Measurements from ENCODE around the gene C1QC. TPM values are rescaled to one million over a fixed set of nuclear protein-coding genes. Genes with fewer than 3 reads are reported as not detected.

C1QC gene
- polyA plus RNA-seq, 4 donors: 17.7 to 181 (median 85.2) TPM

GRCh38 chr1:22696610-22697009, 53.2 kb downstream of the C1QC start:
- Histone ChIP-seq H3K4me1 (ENCODE audit: control insufficient read depth in 3 of 3, insufficient read depth in 2 of 3, low read depth in 1 of 3, low read length in 2 of 3) (peaks cover 0 to 25% (median 0%) of the 10 kb centered on the region in 3 donors), H3K27ac (ENCODE audit: low read depth in 1 of 3, low read length in 2 of 3) (no peak overlapping the region), H3K4me3 (ENCODE audit: low read depth in 1 of 3, low read length in 3 of 3) (no peak overlapping the region), H3K9me3 (ENCODE audit: control insufficient read depth in 2 of 2, insufficient read depth in 1 of 2, low read depth in 1 of 2, low read length in 1 of 2) (no peaks in the 10 kb centered on the region), H3K27me3 (ENCODE audit: control insufficient read depth in 3 of 3, insufficient read depth in 3 of 3, low read length in 3 of 3) (no peaks in the 10 kb centered on the region), H3K36me3 (ENCODE audit: control insufficient read depth in 3 of 3, insufficient read depth in 2 of 3, low read depth in 1 of 3, low read length in 3 of 3) (no peaks in the 10 kb centered on the region)
- 61 to 73% (median 65%) methylated on average over 3 of the region's 3 CpGs for WGBS, 3 donors
- DNase-seq (no peak), FAIRE-seq (no peak)

Other genes starting within 250 kb of the C1QC start
- gene ZBTB40, start 191.8 kb upstream of the C1QC start, polyA plus RNA-seq: 10 to 100 TPM in 1 of 4 donors, 1 to 10 TPM in 3; 4.1 to 14.6 (median 6.7) TPM
- gene EPHA8, start 80.1 kb upstream of the C1QC start, polyA plus RNA-seq: under 1 TPM in 2 of 4 donors, not detected in 2; 0.21 to 0.64 TPM
- 100 to 1,000 TPM in 2 of 4 donors, 10 to 100 TPM in 2; 25.7 to 215 (median 108) TPM for gene C1QA, start 7.0 kb upstream of the C1QC start, polyA plus RNA-seq
- 100 to 1,000 TPM in 2 of 4 donors, 10 to 100 TPM in 2; 33.5 to 255 (median 95.1) TPM for gene C1QB, start 9.6 kb downstream of the C1QC start, polyA plus RNA-seq
- 10 to 100 TPM in 2 of 4 donors, 1 to 10 TPM in 2; 1.1 to 52.5 (median 15.8) TPM for gene EPHB2, start 67.2 kb downstream of the C1QC start, polyA plus RNA-seq

Measured in small intestine (tissue), 7 donors.